ENCODE measurements around the gene NFE2L1. TPM values are rescaled to one million over a fixed set of nuclear protein-coding genes. Genes with fewer than 3 reads are reported as not detected.

NFE2L1 gene
- polyA plus RNA-seq, 1 experiment = 281 TPM

DNA sequence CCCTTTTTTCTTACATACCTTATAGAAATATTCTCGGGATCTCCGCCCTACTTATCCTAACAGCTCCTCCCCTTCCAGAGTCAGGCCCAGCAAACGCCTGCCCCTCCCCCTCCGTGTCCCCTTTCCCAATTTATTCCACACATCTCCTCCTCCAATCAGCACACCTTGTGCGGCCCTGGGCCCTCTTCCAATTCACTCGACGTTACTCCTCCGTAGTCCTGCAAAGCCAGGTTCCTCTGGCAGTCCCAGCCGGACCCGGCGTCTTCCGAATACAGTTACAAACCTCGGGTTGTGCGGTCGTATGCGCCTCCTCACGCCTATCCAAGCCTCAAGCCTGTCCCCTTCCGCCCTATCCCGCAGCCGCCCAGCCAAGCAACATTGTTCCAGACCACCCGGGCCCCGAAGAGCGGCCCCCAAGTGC is 52.4 kb downstream of the NFE2L1 start:
- ChIA-PET POLR2A (interaction anchor here (0.6 to 1.0 kb wide), 2 partner anchors 46 to 1159 kb away, joined by 4 read pairs; no protein-coding TSS in a partner anchor), CTCF (interaction anchor here (0.9 to 5.7 kb wide), 5 partner anchors 18 to 122 kb away, joined by 3 to 26 read pairs (median 4); no protein-coding TSS in a partner anchor)
- Histone ChIP-seq H3K36me3 (ENCODE audit: control insufficient read depth, insufficient read depth, low read length) (peaks cover 1% of the 10 kb centered on the region; the same call in 1 of the 2 replicates), H3K4me3 (ENCODE audit: low read depth, low read length) (peak overlapping the region; percentile 96), H3K27me3 (ENCODE audit: control insufficient read depth, insufficient read depth, low read length) (no peaks in the 10 kb centered on the region)
- TF ChIP-seq, protein P1, sequence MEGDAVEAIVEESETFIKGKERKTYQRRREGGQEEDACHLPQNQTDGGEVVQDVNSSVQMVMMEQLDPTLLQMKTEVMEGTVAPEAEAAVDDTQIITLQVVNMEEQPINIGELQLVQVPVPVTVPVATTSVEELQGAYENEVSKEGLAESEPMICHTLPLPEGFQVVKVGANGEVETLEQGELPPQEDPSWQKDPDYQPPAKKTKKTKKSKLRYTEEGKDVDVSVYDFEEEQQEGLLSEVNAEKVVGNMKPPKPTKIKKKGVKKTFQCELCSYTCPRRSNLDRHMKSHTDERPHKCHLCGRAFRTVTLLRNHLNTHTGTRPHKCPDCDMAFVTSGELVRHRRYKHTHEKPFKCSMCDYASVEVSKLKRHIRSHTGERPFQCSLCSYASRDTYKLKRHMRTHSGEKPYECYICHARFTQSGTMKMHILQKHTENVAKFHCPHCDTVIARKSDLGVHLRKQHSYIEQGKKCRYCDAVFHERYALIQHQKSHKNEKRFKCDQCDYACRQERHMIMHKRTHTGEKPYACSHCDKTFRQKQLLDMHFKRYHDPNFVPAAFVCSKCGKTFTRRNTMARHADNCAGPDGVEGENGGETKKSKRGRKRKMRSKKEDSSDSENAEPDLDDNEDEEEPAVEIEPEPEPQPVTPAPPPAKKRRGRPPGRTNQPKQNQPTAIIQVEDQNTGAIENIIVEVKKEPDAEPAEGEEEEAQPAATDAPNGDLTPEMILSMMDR (IDR thresholded peaks at IDR 0.05; ENCODE audit: insufficient read depth, low read depth, low read length) = no peak
- DNase-seq (ENCODE audit: low read depth) = no peak

DNA sequence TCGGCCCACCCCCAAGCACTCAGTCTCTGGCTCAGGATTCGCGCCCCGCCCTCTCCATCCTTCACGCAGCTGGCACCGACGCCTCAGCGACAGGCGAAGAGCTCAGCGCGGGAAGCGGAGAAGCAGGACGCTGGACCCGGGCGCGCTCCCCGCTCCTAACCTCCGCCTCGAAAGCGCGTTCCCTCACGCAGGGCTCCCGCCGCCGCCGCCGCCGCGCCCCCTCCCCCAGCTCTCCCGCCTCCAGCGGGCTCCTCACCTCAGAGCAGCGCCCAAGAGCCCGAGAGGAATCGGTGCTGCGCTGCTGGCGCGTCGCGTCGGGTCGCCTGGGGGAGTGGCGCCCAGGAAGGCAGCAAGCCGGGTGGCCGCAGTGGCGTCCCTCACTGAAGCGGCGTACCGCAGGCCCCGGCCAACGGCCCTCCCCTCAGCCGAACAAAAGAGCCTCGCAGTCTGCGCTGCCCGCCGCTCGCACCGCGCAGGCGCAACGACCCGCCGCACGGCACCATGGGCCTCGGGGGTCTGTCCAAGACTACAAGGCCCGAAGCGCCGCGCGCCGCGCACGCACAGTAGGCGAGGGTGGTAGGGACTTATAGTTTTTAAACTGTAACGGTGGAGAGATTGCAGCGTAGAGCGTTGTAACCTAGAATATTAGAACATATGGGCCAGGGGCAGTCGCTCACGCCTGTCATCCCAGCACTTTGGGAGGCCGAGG is 53.0 kb downstream of the NFE2L1 start, which contains the start of gene CBX1:
Gene CBX1, minus strand, starts transcription at position 467 of the 709 bp plus-strand sequence. CDS start 24,474 bp downstream, outside the sequence.
- POLR2A ChIA-PET = interaction anchor here (0.6 to 1.0 kb wide), 2 partner anchors 47 to 1159 kb away, joined by 4 read pairs; no protein-coding TSS in a partner anchor
- CTCF ChIA-PET = interaction anchor here (1.1 to 5.7 kb wide), 4 partner anchors 17 to 122 kb away, joined by 4 to 26 read pairs (median 4); no protein-coding TSS in a partner anchor
- TF ChIP-seq, protein P1 (IDR thresholded peaks at IDR 0.05; ENCODE audit: insufficient read depth, low read depth, low read length) = no peak
- no peaks in the 10 kb centered on the region for H3K27me3 ChIP-seq (ENCODE audit: control insufficient read depth, insufficient read depth, low read length)
- peaks cover 1% of the 10 kb centered on the region; the same call in 1 of the 2 replicates for H3K36me3 ChIP-seq (ENCODE audit: control insufficient read depth, insufficient read depth, low read length)
- peak within 1 kb of the TSS; percentile 96 for H3K4me3 ChIP-seq (ENCODE audit: low read depth, low read length)
- peak; percentile 65 for DNase-seq (ENCODE audit: low read depth)

DNA sequence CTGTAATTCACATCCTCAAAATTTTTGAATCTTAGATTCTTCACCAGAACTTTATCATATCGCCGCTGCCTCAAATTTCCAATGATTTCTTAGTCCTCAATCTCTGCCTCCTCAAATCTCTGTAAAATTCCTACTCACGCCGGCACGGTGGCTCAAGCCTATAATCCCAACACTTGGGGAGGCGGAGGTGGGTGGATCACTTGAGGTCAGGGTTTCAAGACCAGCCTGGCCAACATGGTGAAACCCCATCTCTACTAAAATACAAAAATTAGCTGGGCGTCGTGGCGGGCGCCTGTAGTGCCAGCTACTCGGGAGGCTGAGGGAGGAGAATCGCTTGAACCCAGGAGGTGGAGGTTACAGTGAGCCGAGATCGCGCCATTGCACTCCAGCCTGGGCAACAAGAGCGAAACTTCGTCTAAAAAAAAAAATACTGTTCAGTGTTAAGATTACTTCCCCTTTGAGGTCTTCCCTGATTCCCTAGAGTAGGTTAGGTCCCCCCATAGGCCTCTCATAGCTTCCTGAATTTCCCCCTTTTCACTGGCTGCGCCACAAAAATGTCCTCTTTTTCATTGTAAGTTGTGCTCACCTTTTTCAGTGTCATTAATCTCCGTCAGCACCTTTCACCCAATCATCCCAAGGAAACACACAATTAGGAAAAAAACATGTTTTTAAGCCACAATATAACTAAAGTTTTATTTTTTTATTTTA is 54.0 kb downstream of the NFE2L1 start:
- Histone ChIP-seq H3K36me3 (ENCODE audit: control insufficient read depth, insufficient read depth, low read length) (no peaks in the 10 kb centered on the region), H3K27me3 (ENCODE audit: control insufficient read depth, insufficient read depth, low read length) (no peaks in the 10 kb centered on the region), H3K4me3 (ENCODE audit: low read depth, low read length) (no peak overlapping the region)
- POLR2A ChIA-PET = no interaction called here
- no peak for DNase-seq (ENCODE audit: low read depth)
- TF ChIP-seq, protein P1 (IDR thresholded peaks at IDR 0.05; ENCODE audit: insufficient read depth, low read depth, low read length) = no peak
- CTCF ChIA-PET = interaction anchor here (0.6 to 5.7 kb wide), 4 partner anchors 22 to 138 kb away, joined by 3 to 26 read pairs (median 4); partner anchors contain the start of gene CDK5RAP3

DNA sequence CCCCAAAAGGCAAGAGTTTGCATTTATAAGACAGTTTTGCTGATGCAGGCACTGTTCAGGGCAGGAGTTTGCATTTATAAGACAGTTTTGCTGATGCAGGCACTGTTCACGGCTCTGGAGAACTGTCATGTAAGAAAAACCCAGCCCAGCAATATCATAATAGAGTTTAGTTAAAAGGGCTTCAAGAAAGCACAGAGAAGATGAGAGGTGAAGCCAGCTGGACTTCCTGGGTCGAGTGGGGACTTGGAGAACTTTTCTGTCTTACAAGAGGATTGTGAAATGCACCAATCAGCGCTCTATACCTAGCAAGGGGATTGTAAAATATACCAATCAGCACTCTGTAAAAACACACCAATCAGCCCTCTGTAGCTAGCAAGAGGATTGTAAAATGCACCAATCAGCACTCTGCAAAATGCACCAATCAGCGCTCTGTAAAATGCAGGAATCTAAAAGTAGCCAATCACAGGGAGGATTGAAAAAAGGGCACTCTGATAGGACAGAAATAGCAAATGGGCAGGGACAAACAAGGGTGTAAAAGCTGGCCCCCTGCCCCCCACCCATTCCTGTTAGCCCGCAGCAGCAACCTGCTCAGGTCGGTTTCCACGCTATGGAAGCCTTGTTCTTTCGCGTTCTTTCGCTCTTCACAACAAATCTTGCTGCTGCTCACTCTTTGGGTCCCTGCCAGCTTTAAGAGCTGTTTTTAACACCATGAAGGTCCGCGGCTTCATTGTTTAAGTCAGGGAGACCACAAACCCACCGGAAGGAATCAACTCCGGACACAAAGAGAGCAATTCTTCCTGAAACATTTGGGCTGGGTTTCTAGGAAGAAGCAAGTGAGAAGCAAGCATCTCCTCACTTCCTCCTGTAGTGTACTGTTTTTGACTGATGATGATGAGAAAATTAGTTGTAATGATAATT is 54.9 kb downstream of the NFE2L1 start:
- ChIA-PET POLR2A (no interaction called here), CTCF (interaction anchor here (0.6 to 5.7 kb wide), 5 partner anchors 23 to 139 kb away, joined by 3 to 26 read pairs (median 4); partner anchors contain the start of gene CDK5RAP3)
- no peak for DNase-seq (ENCODE audit: low read depth)
- H3K36me3 ChIP-seq (ENCODE audit: control insufficient read depth, insufficient read depth, low read length) = no peaks in the 10 kb centered on the region
- TF ChIP-seq, protein P1 (IDR thresholded peaks at IDR 0.05; ENCODE audit: insufficient read depth, low read depth, low read length) = no peak
- H3K4me3 ChIP-seq (ENCODE audit: low read depth, low read length) = no peak overlapping the region
- H3K27me3 ChIP-seq (ENCODE audit: control insufficient read depth, insufficient read depth, low read length) = no peaks in the 10 kb centered on the region
